ENCODE measurements around the gene NECAB2. TPM values are rescaled to one million over a fixed set of nuclear protein-coding genes. Genes with fewer than 3 reads are reported as not detected.

The NECAB2 gene
- total RNA-seq, 4 donors from 2014 or later = not detected

DNA sequence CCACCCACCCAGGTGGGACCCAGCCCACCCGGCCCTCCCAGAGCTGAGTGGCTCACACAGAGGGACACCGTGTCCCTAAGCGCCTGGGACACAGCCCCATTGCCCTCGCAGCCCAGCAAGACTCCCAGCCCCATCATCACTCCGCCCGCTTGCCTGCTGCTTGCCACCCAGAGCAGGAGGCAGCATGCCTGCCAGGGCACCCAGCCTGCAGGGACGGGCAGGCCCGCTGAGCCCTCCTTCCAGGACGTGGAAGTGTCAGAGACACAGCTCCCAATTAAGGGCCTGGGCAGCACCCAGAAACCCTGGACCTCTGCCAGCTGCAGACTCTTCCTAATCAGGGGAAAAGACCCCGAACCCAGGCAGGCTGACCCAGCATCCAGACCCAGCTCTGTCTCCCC is 32.2 kb upstream of the NECAB2 start:
- H3K27ac ChIP-seq = no peak overlapping the region
- no peaks in the 10 kb centered on the region for H3K27me3 ChIP-seq
- no peak overlapping the region for H3K4me3 ChIP-seq
- intact Hi-C loops (cut with DNase I; ENCODE audit: low total_unique reads) = no loop called here
- H3K36me3 ChIP-seq = no peaks in the 10 kb centered on the region
- ATAC-seq (no peak), DNase-seq (no peak)
- H3K4me1 ChIP-seq = peaks cover 3 to 4% of the 10 kb centered on the region in 2 donors
- in situ Hi-C loops (cut with MboI; ENCODE audit: low sequenced_read_pairs in 4 of 4) = no loop called here
- H3K9me3 ChIP-seq = no peaks in the 10 kb centered on the region
- TF ChIP-seq POLR2A (IDR thresholded peaks at IDR 0.05) = no peak
- TF ChIP-seq, protein P1, sequence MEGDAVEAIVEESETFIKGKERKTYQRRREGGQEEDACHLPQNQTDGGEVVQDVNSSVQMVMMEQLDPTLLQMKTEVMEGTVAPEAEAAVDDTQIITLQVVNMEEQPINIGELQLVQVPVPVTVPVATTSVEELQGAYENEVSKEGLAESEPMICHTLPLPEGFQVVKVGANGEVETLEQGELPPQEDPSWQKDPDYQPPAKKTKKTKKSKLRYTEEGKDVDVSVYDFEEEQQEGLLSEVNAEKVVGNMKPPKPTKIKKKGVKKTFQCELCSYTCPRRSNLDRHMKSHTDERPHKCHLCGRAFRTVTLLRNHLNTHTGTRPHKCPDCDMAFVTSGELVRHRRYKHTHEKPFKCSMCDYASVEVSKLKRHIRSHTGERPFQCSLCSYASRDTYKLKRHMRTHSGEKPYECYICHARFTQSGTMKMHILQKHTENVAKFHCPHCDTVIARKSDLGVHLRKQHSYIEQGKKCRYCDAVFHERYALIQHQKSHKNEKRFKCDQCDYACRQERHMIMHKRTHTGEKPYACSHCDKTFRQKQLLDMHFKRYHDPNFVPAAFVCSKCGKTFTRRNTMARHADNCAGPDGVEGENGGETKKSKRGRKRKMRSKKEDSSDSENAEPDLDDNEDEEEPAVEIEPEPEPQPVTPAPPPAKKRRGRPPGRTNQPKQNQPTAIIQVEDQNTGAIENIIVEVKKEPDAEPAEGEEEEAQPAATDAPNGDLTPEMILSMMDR (IDR thresholded peaks at IDR 0.05 in 4 of 5, conservative IDR thresholded peaks at IDR 0.05 in 1 of 5) = no peak

DNA sequence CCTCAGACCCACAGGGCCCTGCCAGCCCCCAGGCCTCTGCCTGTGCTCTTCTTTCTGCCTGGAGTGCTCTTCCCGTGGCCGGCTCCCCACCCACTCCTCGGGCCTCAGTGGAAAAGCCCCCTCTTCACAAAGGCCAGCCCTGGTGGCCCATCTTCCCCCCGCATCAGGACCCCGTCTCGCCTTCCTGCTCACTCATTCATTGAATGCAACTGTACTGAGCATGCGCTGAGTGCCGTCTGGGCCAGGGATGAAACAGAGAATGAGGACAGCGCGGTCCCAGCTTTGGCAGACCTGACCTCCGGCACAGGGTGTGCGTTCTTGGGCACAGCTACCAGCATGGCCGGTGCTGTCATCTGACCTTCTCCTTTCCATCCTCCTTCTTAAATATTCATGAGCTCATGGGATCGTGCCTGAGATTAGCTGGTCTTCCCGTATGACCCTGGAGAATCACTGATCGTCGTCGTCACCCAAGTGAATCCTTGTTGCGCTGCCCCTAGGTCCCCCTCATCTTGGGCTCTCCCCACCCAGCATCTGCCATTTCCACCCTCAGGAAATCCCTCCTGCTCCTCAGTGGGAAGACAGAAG is 31.4 kb upstream of the NECAB2 start:
- TF ChIP-seq POLR2A (IDR thresholded peaks at IDR 0.05) = no peak
- TF ChIP-seq, protein P1 (IDR thresholded peaks at IDR 0.05 in 4 of 5, conservative IDR thresholded peaks at IDR 0.05 in 1 of 5) = no peak
- H3K36me3 ChIP-seq = no peaks in the 10 kb centered on the region
- in situ Hi-C loops (cut with MboI; ENCODE audit: low sequenced_read_pairs in 4 of 4) (no loop called here), intact Hi-C loops (cut with DNase I; ENCODE audit: low total_unique reads) (no loop called here)
- DNase-seq (no peak), ATAC-seq (no peak)
- no peak overlapping the region for H3K27ac ChIP-seq
- no peaks in the 10 kb centered on the region for H3K9me3 ChIP-seq
- H3K4me3 ChIP-seq = no peak overlapping the region
- H3K4me1 ChIP-seq = peaks cover 3 to 4% of the 10 kb centered on the region in 2 donors
- no peaks in the 10 kb centered on the region for H3K27me3 ChIP-seq

DNA sequence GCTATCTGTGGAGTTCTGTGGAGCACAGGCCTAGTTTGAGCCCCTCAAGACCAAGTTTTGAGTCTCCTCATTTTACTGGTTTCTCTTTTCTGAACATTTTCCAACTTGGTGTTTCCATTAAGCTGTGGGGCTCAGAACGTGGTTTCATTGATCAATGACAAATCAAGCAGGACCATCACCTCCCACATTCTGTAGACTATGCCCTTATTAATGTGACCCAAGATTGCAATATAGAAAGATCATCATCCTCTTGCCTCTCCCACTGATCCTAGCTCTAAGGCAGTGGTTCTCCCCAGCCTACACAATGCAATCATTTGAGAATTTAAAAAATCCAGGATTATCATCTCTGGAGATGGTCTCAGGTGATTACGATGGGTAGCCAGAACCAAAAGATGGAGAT is 30.8 kb upstream of the NECAB2 start:
- no peak for TF ChIP-seq POLR2A (IDR thresholded peaks at IDR 0.05)
- TF ChIP-seq, protein P1 (IDR thresholded peaks at IDR 0.05 in 4 of 5, conservative IDR thresholded peaks at IDR 0.05 in 1 of 5) = no peak
- DNase-seq (no peak), ATAC-seq (no peak)
- Histone ChIP-seq H3K27ac (no peak overlapping the region), H3K4me3 (no peak overlapping the region), H3K27me3 (no peaks in the 10 kb centered on the region), H3K4me1 (peaks cover 3 to 4% of the 10 kb centered on the region in 2 donors), H3K9me3 (no peaks in the 10 kb centered on the region), H3K36me3 (no peaks in the 10 kb centered on the region)
- intact Hi-C loops (cut with DNase I; ENCODE audit: low total_unique reads) (no loop called here), in situ Hi-C loops (cut with MboI; ENCODE audit: low sequenced_read_pairs in 4 of 4) (no loop called here)

DNA sequence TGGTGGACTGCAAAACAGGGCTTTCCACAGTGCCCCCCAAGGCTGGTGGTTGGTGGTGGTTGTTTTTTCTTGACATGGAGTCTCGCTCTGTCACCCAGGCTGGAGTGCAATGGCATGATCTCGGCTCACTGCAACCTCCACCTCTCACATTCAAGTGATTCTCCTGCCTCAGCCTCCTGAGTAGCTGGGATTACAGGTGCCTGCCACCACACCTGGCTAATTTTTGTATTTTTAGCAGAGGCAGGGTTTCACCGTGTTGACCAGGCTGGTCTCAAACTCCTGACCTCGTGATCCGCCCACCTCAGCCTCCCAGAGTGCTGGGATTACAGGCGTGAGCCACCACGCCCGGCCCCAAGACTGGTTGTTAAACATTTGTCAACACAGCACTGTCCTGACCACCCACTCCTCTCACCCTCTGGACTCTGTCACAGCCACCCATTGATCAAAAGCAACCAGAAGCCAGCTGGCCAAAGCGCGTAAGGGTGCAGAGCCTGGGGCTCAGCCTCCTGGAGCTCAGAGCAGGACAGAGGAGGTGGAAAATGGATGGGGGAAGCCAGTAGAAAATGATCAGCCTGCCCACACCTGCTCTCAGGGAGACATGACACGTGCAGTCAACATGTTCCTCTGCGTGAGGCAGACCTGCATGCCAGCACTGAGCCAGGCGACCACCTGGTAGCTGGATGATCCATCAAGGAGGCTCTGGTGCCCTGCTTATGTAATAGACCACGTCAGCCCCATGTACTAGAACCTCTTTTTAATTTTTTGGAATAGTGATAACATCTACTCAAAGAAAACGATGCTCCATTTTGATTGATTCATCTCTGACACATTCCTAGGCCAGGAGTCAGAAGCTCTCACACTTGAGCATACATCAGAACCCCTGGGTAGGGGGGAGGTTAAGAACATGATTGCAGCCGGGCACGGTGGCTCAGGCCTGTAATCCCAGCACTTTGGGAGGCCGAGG is 29.8 kb upstream of the NECAB2 start:
- H3K27me3 ChIP-seq = no peaks in the 10 kb centered on the region
- DNase-seq = no peak
- no peaks in the 10 kb centered on the region for H3K9me3 ChIP-seq
- no peak overlapping the region for H3K27ac ChIP-seq
- H3K36me3 ChIP-seq = no peaks in the 10 kb centered on the region
- no peak overlapping the region for H3K4me3 ChIP-seq
- TF ChIP-seq POLR2A (IDR thresholded peaks at IDR 0.05) = no peak
- TF ChIP-seq, protein P1 (IDR thresholded peaks at IDR 0.05 in 4 of 5, conservative IDR thresholded peaks at IDR 0.05 in 1 of 5) = no peak
- no peak for ATAC-seq
- intact Hi-C loops (cut with DNase I; ENCODE audit: low total_unique reads) = no loop called here
- in situ Hi-C loops (cut with MboI; ENCODE audit: low sequenced_read_pairs in 4 of 4) = no loop called here
- H3K4me1 ChIP-seq = peaks cover 3 to 4% of the 10 kb centered on the region in 2 donors
